CD4-positive, alpha-beta T cell treated with Interleukin-4 for 4 hours (primary cell): ENCODE data around the gene CTAGE8.
"Not testable (repeated sequence)": the region's sequence is repeated elsewhere in the genome, so short reads cannot be mapped to it uniquely, and the experiment has no call there.

Source experiments
- DNase-seq: peaks from one replicate; pipeline ENCODE4 v3.0.0-alpha.2; 2020

CTAGE8 gene

DNA sequence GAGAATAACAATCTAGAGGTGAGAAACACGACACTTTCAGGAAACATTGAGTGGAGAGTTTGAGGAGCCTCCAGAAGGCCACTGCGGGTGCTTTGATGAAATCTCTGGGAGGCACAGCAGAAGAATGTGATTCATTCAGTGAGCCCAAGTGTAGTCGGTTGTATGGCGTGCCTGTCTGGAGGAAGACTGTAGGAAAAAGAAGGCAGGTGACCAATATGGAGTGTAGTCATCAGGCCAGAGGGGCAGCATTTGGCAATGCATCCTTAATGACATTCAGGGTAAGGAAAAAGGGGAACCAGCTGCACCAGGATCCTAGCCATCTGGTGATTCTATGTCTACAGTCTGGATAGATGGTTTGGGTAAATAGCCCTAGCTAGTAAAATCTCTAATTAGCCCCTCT lies 16.8 kb downstream of the CTAGE8 start:
- DNase-seq: not testable (repeated sequence)

DNA sequence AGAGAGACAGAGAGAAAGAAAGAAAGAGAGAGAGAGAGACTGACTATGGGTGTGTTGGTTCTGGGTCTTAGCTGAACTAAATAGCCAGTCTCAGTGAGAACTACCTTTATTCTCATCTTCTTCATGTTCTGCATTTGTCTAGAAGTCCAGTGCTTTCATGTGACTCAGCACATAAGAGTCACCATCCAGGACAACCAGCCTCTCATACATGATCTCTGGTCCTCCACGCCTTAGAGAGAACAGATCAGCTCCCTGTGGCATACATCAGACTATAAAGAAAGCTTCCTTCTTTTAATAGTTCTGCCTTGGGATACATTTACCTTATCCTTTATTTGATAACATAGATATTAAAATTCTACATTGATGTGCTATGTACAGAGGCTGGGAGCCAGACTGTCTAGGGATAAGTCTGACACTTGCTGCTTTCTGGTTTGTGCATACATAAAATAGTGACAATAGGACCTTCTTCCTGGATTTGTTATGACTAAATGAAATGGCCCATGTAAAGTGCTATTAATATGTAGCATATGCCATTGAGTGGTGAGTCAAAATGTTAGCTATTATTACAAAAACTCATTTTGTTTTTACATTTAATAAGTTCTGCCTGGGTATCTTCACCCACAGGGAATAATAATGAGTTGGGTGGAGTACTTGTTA lies 21.3 kb downstream of the CTAGE8 start:
- DNase-seq: not testable (repeated sequence)

DNA sequence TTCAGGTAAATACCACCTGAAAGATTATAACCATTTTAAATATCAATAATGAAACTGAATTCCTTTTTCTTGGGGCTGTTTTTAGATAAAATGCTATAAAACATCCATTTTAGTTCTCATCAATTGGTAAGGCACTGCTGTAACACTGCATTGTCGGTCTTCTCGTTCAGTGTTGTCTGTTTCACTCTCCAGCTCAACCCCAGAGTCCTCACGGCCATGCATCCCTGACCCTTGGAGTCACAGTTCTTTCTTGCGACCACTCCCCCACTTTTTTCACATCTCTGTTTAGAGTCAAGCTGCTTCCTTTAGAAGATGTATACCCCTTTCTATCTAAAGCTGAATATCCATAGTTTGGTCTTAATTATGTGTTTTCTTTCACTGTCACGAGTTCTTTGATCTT lies 22.1 kb downstream of the CTAGE8 start:
- DNase-seq: not testable (repeated sequence)

DNA sequence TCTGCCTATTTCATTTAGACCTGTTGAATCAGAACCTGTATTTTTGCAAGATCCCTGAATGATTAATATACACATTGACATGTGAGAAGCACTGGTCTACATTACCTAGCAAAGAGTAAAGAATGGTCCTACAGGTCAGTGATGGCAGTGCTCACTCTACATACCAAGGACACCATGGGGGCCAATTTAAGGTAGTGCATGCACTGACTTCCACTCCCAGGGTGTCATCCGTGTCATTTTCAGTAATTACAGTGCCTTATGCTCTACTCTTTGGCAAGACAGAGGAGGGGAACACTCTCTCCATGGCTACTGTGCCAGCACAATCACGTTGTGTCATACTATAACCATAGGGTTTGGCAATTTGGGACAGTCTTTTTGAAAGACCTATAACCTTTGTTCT lies 23.7 kb downstream of the CTAGE8 start:
- not testable (repeated sequence) for DNase-seq

DNA sequence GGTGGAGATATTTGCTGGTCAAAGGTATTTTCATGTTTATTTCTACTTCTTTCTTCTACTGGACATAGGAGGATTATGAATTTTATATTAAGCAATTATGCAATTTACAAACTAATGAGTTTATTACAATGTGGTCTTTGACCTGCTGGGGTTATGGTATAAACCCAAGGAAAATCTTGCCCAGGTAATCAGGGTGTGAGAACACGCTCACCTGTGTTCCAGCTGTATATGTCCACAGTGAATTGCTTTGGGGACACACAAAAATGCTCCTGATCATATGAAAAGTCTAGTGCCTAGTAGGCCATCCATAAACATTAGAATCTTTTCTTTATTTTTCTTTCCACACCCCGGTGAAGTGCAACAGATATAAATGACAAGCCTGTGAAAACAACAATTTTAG lies 29.7 kb downstream of the CTAGE8 start, which contains the start of gene OR2A42:
Gene OR2A42, minus strand, starts transcription at position 241 of the 400 bp plus-strand sequence. CDS start 6,762 bp downstream, outside the sequence.
- DNase-seq: not testable (repeated sequence)

DNA sequence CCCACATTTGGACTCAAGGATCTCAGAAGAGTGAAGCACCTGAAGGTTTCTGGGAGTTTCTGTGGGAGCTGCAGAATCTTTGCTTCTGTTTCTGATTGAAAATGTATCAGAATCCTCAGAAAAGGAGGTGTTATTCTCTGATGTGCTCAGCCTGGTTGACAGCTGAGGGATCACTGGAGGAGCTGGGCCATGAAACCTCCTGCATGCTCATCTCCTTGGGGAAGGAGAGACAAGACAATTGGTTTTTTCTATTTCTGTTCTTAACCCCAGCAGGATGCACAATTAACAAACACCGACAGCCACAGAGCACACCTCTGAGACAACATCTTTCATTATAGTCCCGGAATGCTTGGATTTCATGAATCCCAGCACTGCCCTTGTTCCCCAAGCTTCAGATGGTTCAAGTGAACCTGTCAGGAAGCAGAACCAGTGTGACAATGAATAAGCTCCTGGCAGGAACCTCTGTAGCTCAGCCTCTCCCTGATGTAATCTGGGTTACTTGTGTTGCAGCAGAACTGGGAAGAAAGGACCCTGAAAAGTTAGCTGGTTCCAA lies 30.5 kb downstream of the CTAGE8 start:
- not testable (repeated sequence) for DNase-seq

DNA sequence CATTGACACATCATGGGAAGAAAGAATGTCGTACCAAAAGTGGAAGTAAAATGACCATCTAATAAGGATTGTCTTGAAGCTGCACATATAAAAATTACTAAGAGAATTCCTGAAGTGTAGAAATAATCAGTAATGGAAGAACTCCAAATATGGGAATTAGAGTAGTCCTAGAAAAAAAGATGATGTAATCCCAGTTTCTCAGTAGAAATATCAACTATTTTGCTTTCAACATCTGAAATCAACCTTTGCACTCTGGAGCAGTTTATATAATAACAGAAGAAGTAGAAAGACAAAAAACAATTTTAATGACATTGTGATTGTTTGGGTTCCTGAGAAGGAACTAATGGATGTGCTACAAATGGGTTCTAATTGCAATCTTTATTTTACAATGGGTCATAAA lies 36.0 kb downstream of the CTAGE8 start:
- not testable (repeated sequence) for DNase-seq

DNA sequence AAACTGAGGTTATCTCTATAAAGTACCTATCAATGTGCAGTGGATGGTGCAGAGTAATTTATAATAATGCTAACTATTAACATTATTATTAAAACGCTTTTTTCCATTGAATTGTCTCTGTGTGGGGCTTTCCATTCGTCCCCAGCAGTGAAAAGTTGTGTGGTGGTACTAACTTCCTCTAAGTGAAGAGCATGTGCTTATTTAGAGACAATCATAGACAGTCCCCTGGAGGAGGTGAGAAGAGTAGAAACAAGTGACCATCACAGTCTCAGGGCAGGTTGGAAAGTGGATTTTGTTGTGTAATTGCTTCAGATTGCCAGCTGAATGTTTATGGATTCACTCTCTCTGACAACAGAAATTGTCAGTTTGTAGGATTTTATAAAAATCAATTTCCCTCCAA lies 38.1 kb downstream of the CTAGE8 start:
- DNase-seq: not testable (repeated sequence)

DNA sequence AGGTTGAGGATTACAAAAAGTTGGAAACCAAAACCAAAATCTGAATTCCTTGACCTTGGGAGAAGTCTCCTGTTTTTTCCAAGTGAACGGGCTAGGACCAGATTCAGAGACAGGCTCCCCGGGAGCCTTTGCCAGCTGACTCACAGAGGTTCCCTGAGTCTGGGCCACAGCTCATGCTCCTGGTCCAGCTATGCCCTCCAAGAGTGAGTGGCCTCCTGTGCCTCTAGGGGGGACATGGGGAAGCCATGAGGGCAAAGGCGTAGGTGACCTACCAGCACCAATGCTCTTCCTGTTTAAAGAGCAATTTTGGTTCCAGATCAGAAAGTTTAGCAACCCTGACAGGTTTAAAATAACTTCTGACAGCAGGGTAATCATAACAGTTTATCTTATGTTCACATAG lies 40.3 kb downstream of the CTAGE8 start:
- not testable (repeated sequence) for DNase-seq

DNA sequence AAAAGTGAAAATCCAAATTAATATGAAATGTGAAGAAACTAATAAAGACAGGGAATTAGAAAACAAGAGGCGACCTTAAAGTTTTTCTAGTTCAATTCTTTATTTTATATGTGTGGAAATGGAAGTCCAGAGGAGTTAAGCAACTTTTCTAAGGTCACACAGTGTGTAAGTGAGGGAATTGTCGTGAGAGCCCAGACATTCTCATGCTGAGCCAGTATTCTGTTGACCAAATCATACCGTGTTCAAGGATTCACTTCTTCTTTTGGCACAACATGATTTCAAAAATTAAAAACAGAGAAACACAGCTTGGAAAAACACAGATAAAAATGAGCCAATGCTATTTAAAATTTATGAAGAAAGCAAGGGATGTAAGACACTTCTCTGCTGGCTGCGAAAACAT lies 42.2 kb downstream of the CTAGE8 start:
- not testable (repeated sequence) for DNase-seq

DNA sequence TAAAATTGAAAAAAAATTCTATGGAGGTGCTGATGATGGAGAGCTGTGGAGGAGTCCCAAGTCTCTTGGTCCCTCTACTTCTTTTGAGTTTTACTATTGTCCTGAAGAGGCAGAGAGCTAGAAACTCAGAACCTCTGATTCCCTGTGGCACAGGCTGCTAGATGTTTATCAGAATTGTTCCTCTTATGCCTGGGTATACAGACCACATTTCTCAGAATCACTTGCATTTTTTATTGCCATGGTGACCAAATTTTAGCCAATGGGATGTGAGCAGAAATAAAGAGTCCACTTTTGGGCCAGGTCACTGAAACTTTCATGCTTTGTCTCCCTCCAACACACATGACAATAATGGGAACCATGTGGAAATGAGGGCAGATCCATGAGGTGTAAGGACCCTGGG lies 45.4 kb downstream of the CTAGE8 start:
- DNase-seq: not testable (repeated sequence)

DNA sequence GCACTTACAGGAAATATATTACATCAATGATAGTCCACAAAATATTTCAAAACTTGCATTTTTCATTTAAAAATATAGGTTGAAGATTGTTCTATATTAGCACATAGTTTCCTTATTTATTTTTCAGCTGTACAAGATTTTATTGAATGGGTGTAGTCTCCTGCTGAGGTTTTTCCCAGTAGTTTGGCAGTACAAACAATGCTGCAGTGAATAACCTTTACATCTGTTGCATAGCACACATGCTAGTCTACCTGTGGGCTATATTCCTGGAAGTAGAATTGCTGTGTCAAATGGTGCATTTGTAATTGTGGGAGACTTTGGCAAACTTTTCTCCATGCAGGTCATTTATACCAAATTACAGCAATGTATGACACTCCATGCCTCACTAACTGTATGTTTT lies 48.6 kb downstream of the CTAGE8 start:
- DNase-seq: not testable (repeated sequence)

DNA sequence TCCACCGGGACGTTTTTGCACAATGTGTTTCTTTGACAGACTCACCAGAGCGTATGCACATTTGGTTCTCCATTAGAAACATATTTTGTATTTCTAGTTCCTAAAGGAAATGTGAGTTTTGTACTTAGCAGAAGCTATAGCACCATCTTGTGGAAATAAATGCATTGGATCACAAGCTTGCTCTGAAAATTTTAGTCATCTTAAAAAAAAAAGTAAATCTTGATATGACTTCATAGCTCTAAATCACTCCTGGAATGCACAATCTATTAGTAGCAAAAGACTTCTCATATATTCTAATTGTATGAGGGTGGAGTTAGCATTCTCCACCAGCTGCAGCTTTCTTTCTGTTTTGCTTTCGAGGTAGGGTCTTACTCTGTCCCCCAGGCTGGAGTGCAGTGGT lies 49.9 kb downstream of the CTAGE8 start:
- not testable (repeated sequence) for DNase-seq

DNA sequence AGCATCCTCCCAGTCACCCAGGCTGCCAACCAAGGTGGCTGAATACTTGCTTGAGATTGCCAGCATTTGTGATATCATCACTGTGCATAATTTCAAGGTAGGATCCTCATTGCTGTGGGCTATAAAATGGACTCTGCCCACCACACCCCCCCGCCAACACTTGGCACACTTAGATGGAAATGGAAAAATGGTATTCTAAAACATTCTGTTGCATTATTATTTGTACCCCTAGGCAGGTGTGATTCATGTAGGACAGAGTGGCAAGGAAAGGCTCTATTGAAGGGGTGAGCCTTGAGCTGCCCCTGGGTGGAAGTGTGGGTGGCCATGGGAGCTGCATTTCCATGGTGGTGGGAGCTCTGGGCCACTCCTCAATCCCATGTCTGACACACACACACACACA lies 50.5 kb downstream of the CTAGE8 start:
- not testable (repeated sequence) for DNase-seq

DNA sequence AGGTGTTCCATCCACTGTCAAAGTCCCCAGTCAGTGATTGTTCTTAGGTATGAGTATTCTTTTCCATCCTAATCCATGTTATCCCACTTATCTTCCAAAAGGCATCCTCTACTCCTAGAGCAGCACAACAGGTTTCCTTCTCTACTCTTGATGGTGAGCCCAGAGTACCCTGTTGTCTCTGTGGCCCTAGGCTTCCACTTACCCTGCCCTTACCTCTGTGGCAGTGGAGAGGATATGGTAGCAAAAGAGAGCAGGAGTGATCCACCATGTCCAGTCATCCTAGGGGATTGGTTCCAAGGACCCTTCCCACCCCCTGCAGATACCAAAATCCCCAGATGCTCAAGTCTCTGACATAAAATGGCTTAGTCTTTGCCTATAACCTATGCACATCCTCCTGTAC lies 51.9 kb downstream of the CTAGE8 start:
- DNase-seq: not testable (repeated sequence)
